Mammary epithelial cell (primary cell): Measurements from ENCODE around the gene SETX.

Experiments
- EZH2 ChIP-seq: IDR thresholded peaks from 2 replicates; pipeline ENCODE4 v1.6.1; 2012; ENCODE audit warnings: low read length, inconsistent platforms, borderline replicate concordance
- TF ChIP-seq, protein P1 (sequence below), 2 donors: IDR thresholded peaks in 1 of 2; conservative IDR thresholded peaks in 1 of 2; 2 replicates each; pipeline ENCODE4 v1.5.1; 2011 to 2012; ENCODE audit warnings: inconsistent platforms in 2 of 2, low read length in 2 of 2, mild to moderate bottlenecking in 2 of 2, control low read depth in 1 of 2, low read depth in 1 of 2; ENCODE audit not compliant: insufficient read depth in 1 of 2; ENCODE audit errors: extremely low read depth in 1 of 2

GRCh38 chr9:132243156-132244074 lies 111.4 kb downstream of the SETX start:
- TF ChIP-seq, protein P1, sequence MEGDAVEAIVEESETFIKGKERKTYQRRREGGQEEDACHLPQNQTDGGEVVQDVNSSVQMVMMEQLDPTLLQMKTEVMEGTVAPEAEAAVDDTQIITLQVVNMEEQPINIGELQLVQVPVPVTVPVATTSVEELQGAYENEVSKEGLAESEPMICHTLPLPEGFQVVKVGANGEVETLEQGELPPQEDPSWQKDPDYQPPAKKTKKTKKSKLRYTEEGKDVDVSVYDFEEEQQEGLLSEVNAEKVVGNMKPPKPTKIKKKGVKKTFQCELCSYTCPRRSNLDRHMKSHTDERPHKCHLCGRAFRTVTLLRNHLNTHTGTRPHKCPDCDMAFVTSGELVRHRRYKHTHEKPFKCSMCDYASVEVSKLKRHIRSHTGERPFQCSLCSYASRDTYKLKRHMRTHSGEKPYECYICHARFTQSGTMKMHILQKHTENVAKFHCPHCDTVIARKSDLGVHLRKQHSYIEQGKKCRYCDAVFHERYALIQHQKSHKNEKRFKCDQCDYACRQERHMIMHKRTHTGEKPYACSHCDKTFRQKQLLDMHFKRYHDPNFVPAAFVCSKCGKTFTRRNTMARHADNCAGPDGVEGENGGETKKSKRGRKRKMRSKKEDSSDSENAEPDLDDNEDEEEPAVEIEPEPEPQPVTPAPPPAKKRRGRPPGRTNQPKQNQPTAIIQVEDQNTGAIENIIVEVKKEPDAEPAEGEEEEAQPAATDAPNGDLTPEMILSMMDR (conservative IDR thresholded peaks at IDR 0.05 in 1 of 2, IDR thresholded peaks at IDR 0.05 in 1 of 2; ENCODE audit: extremely low read depth in 1 of 2, insufficient read depth in 1 of 2, low read depth in 1 of 2, low read length in 2 of 2) = peak in 1 of 2 donors; percentile 5
- TF ChIP-seq EZH2 = no peak
